ENCODE measurements around the gene OSBPL2. TPM values are rescaled to one million over a fixed set of nuclear protein-coding genes. Genes with fewer than 3 reads are reported as not detected.

The OSBPL2 gene
- total RNA-seq, 4 donors from 2014 or later = 25.3 to 43.1 (median 27.6) TPM

- no peak for TF ChIP-seq CTCF (IDR thresholded peaks at IDR 0.05; ENCODE audit: low read depth)
These were observed 28.0 kb downstream of the OSBPL2 start for GRCh38 chr20:62266340-62266739.

DNA sequence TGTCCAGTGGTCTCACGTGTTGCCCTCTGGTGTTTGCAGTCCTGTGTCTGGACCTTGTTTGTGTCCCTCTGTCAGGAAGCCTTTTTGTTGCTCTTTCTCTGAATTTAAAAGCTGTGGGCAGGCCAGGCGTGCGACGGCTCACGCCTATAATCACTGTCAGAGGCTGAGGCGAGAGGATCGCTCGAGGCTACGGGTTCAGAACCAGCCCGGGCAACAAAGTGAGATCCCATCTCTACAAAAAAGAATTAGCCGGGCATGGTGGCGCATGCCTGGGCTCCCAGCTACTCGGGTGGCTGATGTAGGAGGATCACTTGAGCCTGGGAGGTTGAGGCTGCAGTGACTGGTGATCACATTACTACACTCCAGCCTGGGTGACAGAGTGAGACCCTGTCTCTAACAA lies 28.5 kb downstream of the OSBPL2 start:
- TF ChIP-seq CTCF (IDR thresholded peaks at IDR 0.05; ENCODE audit: low read depth) = no peak

GRCh38 chr20:62267543-62267942 lies 29.2 kb downstream of the OSBPL2 start:
- no peak for TF ChIP-seq CTCF (IDR thresholded peaks at IDR 0.05; ENCODE audit: low read depth)

GRCh38 chr20:62268228-62268900 lies 30.0 kb downstream of the OSBPL2 start:
- no peak for TF ChIP-seq CTCF (IDR thresholded peaks at IDR 0.05; ENCODE audit: low read depth)

DNA sequence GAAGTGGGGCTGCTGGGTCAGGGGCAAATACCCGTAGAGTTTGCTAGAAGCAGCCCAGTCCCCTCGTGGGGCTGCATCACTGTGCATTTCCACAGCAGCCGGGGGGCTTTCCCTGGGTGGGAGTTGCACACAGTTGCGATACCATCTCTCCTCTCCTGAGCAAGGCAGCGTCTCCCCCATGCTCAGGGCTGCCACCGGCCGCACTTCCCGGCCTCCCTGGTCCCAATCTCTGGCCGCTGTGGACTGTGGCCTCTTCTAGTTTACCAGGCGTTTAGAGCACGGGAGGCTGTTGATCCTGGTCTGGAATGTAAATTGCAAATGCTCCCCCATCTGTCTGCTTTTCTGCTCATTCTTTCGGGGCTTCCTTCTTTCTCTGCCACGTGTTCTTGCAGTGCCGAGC lies 31.1 kb downstream of the OSBPL2 start:
- TF ChIP-seq CTCF (IDR thresholded peaks at IDR 0.05; ENCODE audit: low read depth) = no peak

- no peak for TF ChIP-seq CTCF (IDR thresholded peaks at IDR 0.05; ENCODE audit: low read depth)
These were observed 31.6 kb downstream of the OSBPL2 start for GRCh38 chr20:62269871-62270270.

GRCh38 chr20:62272200-62272599 lies 33.9 kb downstream of the OSBPL2 start:
- TF ChIP-seq CTCF (IDR thresholded peaks at IDR 0.05; ENCODE audit: low read depth) = no peak

Measured in subcutaneous adipose tissue (tissue), 4 donors.